Esophagus muscularis mucosa (tissue), 3 donors: Measurements from ENCODE around the gene ST6GALNAC6.

ENCODE experiments used
- EP300 ChIP-seq: sonication (generic); formaldehyde crosslinking; IDR thresholded peaks from one replicate; pipeline ENCODE4 v1.6.1; 2017; ENCODE audit warnings: antibody characterized with exemption
- TF ChIP-seq, protein P1 (sequence below), 3 experiments: fragments of 200-600 bp in 2 of 3; fragments of 450-650 bp in 1 of 3; sonication (generic) in 2 of 3; IDR thresholded peaks; one replicate each; pipeline ENCODE4 v1.5.1; 2017 to 2019; ENCODE audit warnings: antibody characterized with exemption in 3 of 3, mild to moderate bottlenecking in 2 of 3, moderate library complexity in 1 of 3

DNA sequence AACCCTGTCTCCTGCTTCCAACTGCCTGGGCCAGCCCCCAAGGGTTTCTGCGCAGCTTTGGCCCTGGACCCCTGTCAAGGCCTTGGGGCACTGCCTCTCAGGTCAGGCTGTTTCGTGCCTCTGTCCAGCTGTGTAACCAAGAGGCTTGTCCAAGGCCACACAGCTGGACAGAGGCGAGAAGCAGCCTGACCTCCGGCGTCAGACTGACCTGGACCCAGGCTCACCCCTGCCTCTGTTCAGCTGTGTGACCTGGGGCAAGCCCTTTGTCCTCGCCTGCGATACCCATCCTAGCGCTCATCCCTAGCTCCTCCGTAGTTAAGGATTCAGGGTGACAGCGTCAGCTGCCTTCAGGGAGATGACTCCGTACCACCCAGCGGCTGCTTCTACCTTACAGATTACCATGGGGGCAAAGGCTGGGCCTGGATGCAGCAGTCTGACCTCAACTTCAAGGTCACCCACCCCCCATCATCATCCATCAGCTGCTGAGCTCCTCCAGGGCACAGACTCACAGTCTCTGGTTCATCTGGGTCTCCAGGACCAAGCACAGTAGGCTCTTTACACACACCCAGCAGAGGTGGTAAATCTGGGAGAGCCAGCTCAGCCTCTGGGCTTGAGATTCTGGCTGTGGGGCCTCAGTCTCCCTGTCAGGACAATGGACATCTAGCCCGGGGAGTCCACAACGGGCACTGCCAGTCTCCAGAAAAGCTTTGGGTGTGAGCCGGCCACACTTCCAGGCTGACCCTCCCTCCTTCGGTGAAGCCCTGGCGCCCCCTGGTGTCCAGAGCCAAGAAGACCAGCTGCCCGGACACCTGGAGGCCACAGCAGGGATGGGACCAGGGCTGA, 29.9 kb downstream of the ST6GALNAC6 start:
- TF ChIP-seq, protein P1, sequence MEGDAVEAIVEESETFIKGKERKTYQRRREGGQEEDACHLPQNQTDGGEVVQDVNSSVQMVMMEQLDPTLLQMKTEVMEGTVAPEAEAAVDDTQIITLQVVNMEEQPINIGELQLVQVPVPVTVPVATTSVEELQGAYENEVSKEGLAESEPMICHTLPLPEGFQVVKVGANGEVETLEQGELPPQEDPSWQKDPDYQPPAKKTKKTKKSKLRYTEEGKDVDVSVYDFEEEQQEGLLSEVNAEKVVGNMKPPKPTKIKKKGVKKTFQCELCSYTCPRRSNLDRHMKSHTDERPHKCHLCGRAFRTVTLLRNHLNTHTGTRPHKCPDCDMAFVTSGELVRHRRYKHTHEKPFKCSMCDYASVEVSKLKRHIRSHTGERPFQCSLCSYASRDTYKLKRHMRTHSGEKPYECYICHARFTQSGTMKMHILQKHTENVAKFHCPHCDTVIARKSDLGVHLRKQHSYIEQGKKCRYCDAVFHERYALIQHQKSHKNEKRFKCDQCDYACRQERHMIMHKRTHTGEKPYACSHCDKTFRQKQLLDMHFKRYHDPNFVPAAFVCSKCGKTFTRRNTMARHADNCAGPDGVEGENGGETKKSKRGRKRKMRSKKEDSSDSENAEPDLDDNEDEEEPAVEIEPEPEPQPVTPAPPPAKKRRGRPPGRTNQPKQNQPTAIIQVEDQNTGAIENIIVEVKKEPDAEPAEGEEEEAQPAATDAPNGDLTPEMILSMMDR (IDR thresholded peaks at IDR 0.05), result peak; percentile 79 to 87 (median 81)
- no peak for TF ChIP-seq EP300
